CD4-positive, alpha-beta memory T cell (primary cell): ENCODE results near the gene PRTFDC1. TPM values are rescaled to one million over a fixed set of nuclear protein-coding genes. Genes with fewer than 3 reads are reported as not detected.

Source experiments
- CTCF ChIA-PET: fragments of 350-600 bp; sonication (Branson Sonifier 250); formaldehyde crosslinking; loops from one replicate; lab custom pipeline; 2021; ENCODE audit warnings: inconsistent platforms; ENCODE audit not compliant: partially characterized antibody; lab: Charles Lee
- POLR2A ChIA-PET: fragments of 350-600 bp; sonication (Branson Sonifier 250); formaldehyde crosslinking; loops from one replicate; lab custom pipeline; 2021; ENCODE audit not compliant: partially characterized antibody; lab: Charles Lee
- DNase-seq, 5 donors: peaks; one replicate each; pipeline versions ENCODE4 v3.0.0 to v3.0.0-alpha.2; 2020 to 2022; ENCODE audit warnings: mixed read lengths in 1 of 5
- H3K27ac ChIP-seq: one replicate; pipeline ENCODE4 v1.7.0; 2013; ENCODE audit warnings: low read depth, low read length
- H3K27me3 ChIP-seq: 2 replicates; pipeline ENCODE4 v1.7.0; 2013; ENCODE audit warnings: mild to moderate bottlenecking, low read length, moderate library complexity; ENCODE audit not compliant: insufficient read depth
- H3K36me3 ChIP-seq: 2 replicates; pipeline ENCODE4 v1.7.0; 2013; ENCODE audit warnings: mild to moderate bottlenecking, low read length, moderate library complexity; ENCODE audit not compliant: insufficient read depth
- H3K4me1 ChIP-seq: 2 replicates; pipeline ENCODE4 v1.7.0; 2013; ENCODE audit warnings: mild to moderate bottlenecking, low read length, moderate library complexity; ENCODE audit not compliant: insufficient read depth
- H3K4me3 ChIP-seq, 2 donors: one replicate each; pipeline ENCODE4 v1.7.0; 2013; ENCODE audit warnings: low read length in 2 of 2, mild to moderate bottlenecking in 1 of 2
- H3K9me3 ChIP-seq, 2 donors: one replicate each; pipeline ENCODE4 v1.7.0; 2013; ENCODE audit warnings: low read length in 2 of 2, control low read depth in 1 of 2; ENCODE audit not compliant: control insufficient read depth in 1 of 2
- H3K27ac Mint-ChIP-seq, 7 donors: one replicate each; pipeline ENCODE4 v1.8.0; 2020 to 2021; ENCODE audit warnings: mixed read lengths in 7 of 7, mild to moderate bottlenecking in 6 of 7, inconsistent platforms in 3 of 7, moderate library complexity in 3 of 7
- H3K27me3 Mint-ChIP-seq, 2 donors: one replicate each; pipeline ENCODE4 v1.8.0; 2020 to 2021; ENCODE audit warnings: mixed read lengths in 2 of 2
- H3K36me3 Mint-ChIP-seq, 2 donors: one replicate each; pipeline ENCODE4 v1.8.0; 2020 to 2021; ENCODE audit warnings: mixed read lengths in 2 of 2, inconsistent platforms in 1 of 2, mild to moderate bottlenecking in 1 of 2
- H3K4me1 Mint-ChIP-seq, 4 donors: one replicate each; pipeline ENCODE4 v1.8.0; 2020 to 2021; ENCODE audit warnings: mixed read lengths in 4 of 4, mild to moderate bottlenecking in 1 of 4
- H3K4me3 Mint-ChIP-seq, 8 donors: one replicate each; pipeline ENCODE4 v1.8.0; 2020 to 2021; ENCODE audit warnings: mixed read lengths in 8 of 8, mild to moderate bottlenecking in 7 of 8, moderate library complexity in 6 of 8, inconsistent platforms in 3 of 8
- H3K9me3 Mint-ChIP-seq, 8 donors: one replicate each; pipeline ENCODE4 v1.8.0; 2020 to 2021; ENCODE audit warnings: mixed read lengths in 8 of 8, mild to moderate bottlenecking in 5 of 8, inconsistent platforms in 3 of 8, moderate library complexity in 1 of 8
- intact Hi-C: fragments of 100-400 bp; cut with micrococcal nuclease; formaldehyde crosslinking; loops from one replicate; pipeline ENCODE4 v1.15.1; 2023
- polyA plus RNA-seq, 2 donors: library from polyadenylated mRNA; unstranded; fragments of 300-500 nt; fragmentation: Illumina TruSeq; gene quantifications; one replicate each; pipeline ENCODE4 v1.2.3, GENCODE V29; 2021
- total RNA-seq, 2 experiments: library from RNA; stranded (reverse); gene quantifications; one replicate each; pipeline ENCODE4 v1.2.3, GENCODE V29; 2021

Gene PRTFDC1
- total and polyA plus RNA-seq, 4 experiments from 2014 or later: 0.21 to 0.97 (median 0.31) TPM

DNA sequence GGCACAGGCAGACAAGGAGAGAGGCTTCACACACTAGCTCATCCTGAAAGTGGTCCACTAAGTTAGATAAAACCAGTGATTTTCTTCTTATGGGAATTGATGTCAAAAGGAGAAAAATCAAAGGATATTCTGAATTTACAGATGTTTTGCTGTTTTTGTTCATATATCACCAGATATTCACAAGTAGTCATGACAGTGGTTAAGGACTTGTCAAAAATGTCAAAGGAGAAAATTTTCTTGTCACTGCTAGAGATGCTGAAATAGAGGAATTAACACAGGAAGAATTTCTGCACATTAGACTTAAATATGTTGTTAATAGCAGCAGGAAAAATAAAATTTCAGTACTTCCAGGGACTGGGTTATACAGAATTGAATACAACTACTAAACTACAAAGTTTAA is 78.3 kb downstream of the PRTFDC1 start:
- no peaks in the 10 kb centered on the region for H3K27me3 Mint-ChIP-seq
- H3K4me3 Mint-ChIP-seq: no peak overlapping the region
- H3K36me3 Mint-ChIP-seq: peaks cover 0 to 8% of the 10 kb centered on the region in 2 donors
- CTCF ChIA-PET: no interaction called here
- Histone ChIP-seq H3K4me3 (no peak overlapping the region), H3K27me3 (no peaks in the 10 kb centered on the region), H3K4me1 (peaks cover 4% of the 10 kb centered on the region), H3K27ac (no peak overlapping the region), H3K9me3 (no peaks in the 10 kb centered on the region), H3K36me3 (no peaks in the 10 kb centered on the region)
- peak overlapping the region in 1 of 7 donors; percentile 37 for H3K27ac Mint-ChIP-seq
- POLR2A ChIA-PET: interaction anchor here (1.1 to 1.7 kb wide), 3 partner anchors 9 to 21 kb away, joined by 3 to 8 read pairs (median 5); no protein-coding TSS in a partner anchor
- peaks cover 11 to 17% (median 13%) of the 10 kb centered on the region in 4 donors for H3K4me1 Mint-ChIP-seq
- no peak for DNase-seq
- intact Hi-C loops: no loop called here
- H3K9me3 Mint-ChIP-seq: peaks cover 0 to 16% (median 10%) of the 10 kb centered on the region in 8 donors

DNA sequence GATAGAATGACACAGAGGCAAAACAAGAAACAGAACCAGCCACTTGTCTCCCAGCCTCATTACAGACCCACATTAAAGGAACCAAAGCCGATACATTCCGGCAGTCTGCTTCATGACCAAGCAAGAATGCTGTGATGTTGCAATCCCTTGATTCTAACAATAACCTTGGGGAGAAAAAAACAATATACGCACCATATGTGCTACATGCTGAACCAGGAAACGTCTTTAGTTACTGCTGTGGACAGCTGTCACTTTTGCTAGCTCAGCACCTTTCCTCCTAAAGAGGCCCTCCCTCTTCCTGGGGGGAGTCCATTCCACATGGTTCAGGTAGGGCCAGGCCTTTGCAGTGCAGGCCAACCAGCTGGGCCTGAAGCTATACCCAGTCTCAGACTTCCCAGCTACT is 79.1 kb downstream of the PRTFDC1 start:
- H3K27me3 Mint-ChIP-seq: no peaks in the 10 kb centered on the region
- no peak overlapping the region for H3K4me3 Mint-ChIP-seq
- peaks cover 0 to 8% of the 10 kb centered on the region in 2 donors for H3K36me3 Mint-ChIP-seq
- no peaks in the 10 kb centered on the region for H3K9me3 ChIP-seq
- H3K27me3 ChIP-seq: no peaks in the 10 kb centered on the region
- ChIA-PET POLR2A (interaction anchor here (0.6 to 1.7 kb wide), 4 partner anchors 10 to 112 kb away, joined by 3 to 8 read pairs (median 4); no protein-coding TSS in a partner anchor), CTCF (no interaction called here)
- DNase-seq: no peak
- intact Hi-C loops: no loop called here
- peaks cover 4% of the 10 kb centered on the region for H3K4me1 ChIP-seq
- peak overlapping the region in 2 of 7 donors; percentile 35 to 58 for H3K27ac Mint-ChIP-seq
- H3K9me3 Mint-ChIP-seq: peaks cover 0 to 16% (median 10%) of the 10 kb centered on the region in 8 donors
- H3K27ac ChIP-seq: no peak overlapping the region
- peaks cover 11 to 17% (median 14%) of the 10 kb centered on the region in 4 donors for H3K4me1 Mint-ChIP-seq
- H3K4me3 ChIP-seq: no peak overlapping the region
- H3K36me3 ChIP-seq: no peaks in the 10 kb centered on the region

- H3K27me3 ChIP-seq: no peaks in the 10 kb centered on the region
- peaks cover 11 to 17% (median 14%) of the 10 kb centered on the region in 4 donors for H3K4me1 Mint-ChIP-seq
- peaks cover 4% of the 10 kb centered on the region for H3K4me1 ChIP-seq
- no peak overlapping the region for H3K27ac ChIP-seq
- no peak overlapping the region for H3K4me3 ChIP-seq
- no peak for DNase-seq
- no peak overlapping the region for H3K4me3 Mint-ChIP-seq
- intact Hi-C loops: no loop called here
- H3K9me3 Mint-ChIP-seq: peaks cover 0 to 16% (median 10%) of the 10 kb centered on the region in 8 donors
- no peaks in the 10 kb centered on the region for H3K9me3 ChIP-seq
- ChIA-PET CTCF (interaction anchor here (1.2 kb wide), 1 partner anchor 20 kb away, joined by 3 read pairs; no protein-coding TSS in a partner anchor), POLR2A (interaction anchor here (1.7 kb wide), 2 partner anchors 10 to 22 kb away, joined by 5 to 8 read pairs; no protein-coding TSS in a partner anchor)
- peak overlapping the region in 1 of 7 donors; percentile 35 for H3K27ac Mint-ChIP-seq
- peaks cover 0 to 8% of the 10 kb centered on the region in 2 donors for H3K36me3 Mint-ChIP-seq
- H3K27me3 Mint-ChIP-seq: no peaks in the 10 kb centered on the region
- H3K36me3 ChIP-seq: no peaks in the 10 kb centered on the region
These were observed 79.6 kb downstream of the PRTFDC1 start for GRCh38 chr10:24872790-24873182.

DNA sequence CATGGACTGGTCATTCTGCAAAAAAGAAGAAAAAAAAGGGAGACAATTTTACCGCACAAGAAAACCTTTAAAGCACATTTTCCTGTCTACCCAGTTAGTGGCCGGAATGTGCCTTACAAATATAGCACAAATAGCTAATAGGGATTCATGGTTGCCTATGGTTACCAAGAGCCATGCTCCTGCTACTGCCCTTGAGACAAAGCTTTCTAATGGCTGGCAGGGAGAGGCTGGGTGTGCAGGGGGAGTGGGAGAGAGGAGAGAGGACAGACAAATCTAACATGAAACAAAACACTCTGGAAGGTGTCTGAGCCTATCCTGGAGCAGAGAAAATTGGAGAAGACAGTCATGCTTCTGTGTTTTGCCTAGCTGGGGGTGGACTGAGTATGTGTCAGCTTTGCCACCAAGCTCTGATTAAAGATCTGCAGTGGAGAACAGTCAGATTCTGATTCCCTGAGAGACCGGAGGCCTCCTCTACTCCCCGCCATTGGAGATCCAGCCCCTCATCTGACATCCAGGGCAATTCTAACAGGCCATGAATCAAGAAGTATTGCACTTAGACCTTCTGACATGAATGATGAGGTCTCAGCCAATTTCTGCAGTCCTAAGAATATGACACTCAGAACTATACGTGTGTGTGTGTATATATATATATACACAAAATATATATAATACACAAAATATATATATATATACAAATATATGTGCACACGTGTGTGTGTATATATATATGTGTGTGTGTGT is 80.2 kb downstream of the PRTFDC1 start:
- DNase-seq: no peak
- Histone ChIP-seq H3K36me3 (no peaks in the 10 kb centered on the region), H3K9me3 (no peaks in the 10 kb centered on the region), H3K4me1 (peaks cover 4% of the 10 kb centered on the region), H3K27ac (no peak overlapping the region), H3K27me3 (no peaks in the 10 kb centered on the region), H3K4me3 (no peak overlapping the region)
- Mint-ChIP-seq H3K27ac (no peak overlapping the region), H3K4me3 (no peak overlapping the region), H3K9me3 (peaks cover 0 to 16% (median 10%) of the 10 kb centered on the region in 8 donors), H3K36me3 (peaks cover 0 to 8% of the 10 kb centered on the region in 2 donors), H3K4me1 (peaks cover 13 to 19% (median 15%) of the 10 kb centered on the region in 4 donors), H3K27me3 (peaks cover 0 to under 1% of the 10 kb centered on the region in 2 donors)
- POLR2A ChIA-PET: interaction anchor here (0.5 to 1.7 kb wide), 4 partner anchors 11 to 34 kb away, joined by 3 to 8 read pairs (median 4); no protein-coding TSS in a partner anchor
- intact Hi-C loops: no loop called here
- CTCF ChIA-PET: interaction anchor here (1.2 kb wide), 1 partner anchor 19 kb away, joined by 3 read pairs; no protein-coding TSS in a partner anchor

GRCh38 chr10:24871011-24871935 is 81.1 kb downstream of the PRTFDC1 start:
- POLR2A ChIA-PET: interaction anchor here (0.6 kb wide), 1 partner anchor 14 kb away, joined by 3 read pairs; no protein-coding TSS in a partner anchor
- DNase-seq: no peak
- Mint-ChIP-seq H3K4me1 (peaks cover 14 to 21% (median 20%) of the 10 kb centered on the region in 4 donors), H3K9me3 (peaks cover 0 to 16% (median 10%) of the 10 kb centered on the region in 8 donors), H3K27ac (no peak overlapping the region), H3K27me3 (peaks cover 0 to 2% of the 10 kb centered on the region in 2 donors), H3K4me3 (no peak overlapping the region), H3K36me3 (peaks cover 0 to 8% of the 10 kb centered on the region in 2 donors)
- intact Hi-C loops: no loop called here
- Histone ChIP-seq H3K27ac (no peak overlapping the region), H3K4me1 (peaks cover 4% of the 10 kb centered on the region), H3K4me3 (no peak overlapping the region), H3K9me3 (no peaks in the 10 kb centered on the region), H3K27me3 (no peaks in the 10 kb centered on the region), H3K36me3 (no peaks in the 10 kb centered on the region)
- CTCF ChIA-PET: interaction anchor here (0.8 to 1.3 kb wide), 3 partner anchors 13 to 228 kb away, joined by 3 read pairs; no protein-coding TSS in a partner anchor

DNA sequence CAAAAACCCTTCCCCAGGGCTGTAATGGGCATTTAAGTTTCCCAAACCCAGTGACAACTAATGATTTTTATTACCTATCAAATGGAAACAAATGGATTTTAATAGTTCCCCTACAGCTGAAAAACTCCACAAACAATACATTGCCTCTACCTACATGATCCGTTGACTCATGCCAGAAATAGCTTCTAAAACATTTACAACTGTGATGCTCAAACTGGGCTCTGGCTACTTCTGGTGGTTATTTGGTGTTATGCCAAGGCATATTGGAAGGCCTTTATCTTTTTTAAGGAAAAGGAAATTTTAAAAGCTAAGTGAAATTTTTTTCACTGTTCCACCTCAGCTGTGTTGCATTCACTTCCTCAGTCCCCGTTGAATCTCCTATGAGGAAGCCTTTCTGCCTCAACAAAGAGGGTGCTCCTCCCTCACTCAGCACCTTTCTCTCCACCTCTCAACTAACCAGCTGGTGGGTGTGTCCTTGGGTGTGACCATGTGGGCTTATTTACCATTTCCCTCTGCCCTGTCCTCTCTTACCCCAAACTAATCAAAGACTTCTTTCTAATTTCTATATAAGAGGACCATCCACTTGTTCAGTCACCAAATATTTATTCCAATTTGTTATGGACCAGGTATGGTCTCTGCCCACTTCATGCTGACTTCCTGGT is 82.9 kb downstream of the PRTFDC1 start:
- Mint-ChIP-seq H3K4me1 (peaks cover 20 to 30% (median 28%) of the 10 kb centered on the region in 4 donors), H3K27me3 (peaks cover 0 to 2% of the 10 kb centered on the region in 2 donors), H3K36me3 (no peaks in the 10 kb centered on the region), H3K4me3 (no peak overlapping the region), H3K27ac (no peak overlapping the region), H3K9me3 (peaks cover 0 to 7% (median 2%) of the 10 kb centered on the region in 8 donors)
- Histone ChIP-seq H3K4me1 (peaks cover 4% of the 10 kb centered on the region), H3K9me3 (no peaks in the 10 kb centered on the region), H3K4me3 (no peak overlapping the region), H3K27me3 (no peaks in the 10 kb centered on the region), H3K27ac (no peak overlapping the region), H3K36me3 (no peaks in the 10 kb centered on the region)
- ChIA-PET POLR2A (interaction anchor here (1.1 kb wide), 1 partner anchor 85 kb away, joined by 3 read pairs; no protein-coding TSS in a partner anchor), CTCF (interaction anchor here (0.7 to 1.4 kb wide), 3 partner anchors 8 to 12 kb away, joined by 3 read pairs; no protein-coding TSS in a partner anchor)
- DNase-seq: no peak
- intact Hi-C loops: no loop called here
